C4-2B (cell line): Measurements from ENCODE around the gene NFS1.
"Not testable (repeated sequence)": the region's sequence is repeated elsewhere in the genome, so short reads cannot be mapped to it uniquely, and the experiment has no call there.

Experiments used
- H3K27ac ChIP-seq: fragments of 450-650 bp; 2 replicates; pipeline ENCODE4 v1.5.1; 2017
- CTCF ChIP-seq: fragments of 450-650 bp; conservative IDR thresholded peaks from 2 replicates; pipeline ENCODE4 v1.5.1; 2017; ENCODE audit warnings: mild to moderate bottlenecking
- ZFX ChIP-seq: fragments of 450-650 bp; IDR thresholded peaks from 2 replicates; pipeline ENCODE4 v1.6.1; 2017

Gene NFS1

GRCh38 chr20:35690265-35690664 lies 8.9 kb downstream of the NFS1 start:
- H3K27ac ChIP-seq = no peak overlapping the region
- no peak for TF ChIP-seq ZFX
- no peak for TF ChIP-seq CTCF

GRCh38 chr20:35686872-35687271 lies 12.3 kb downstream of the NFS1 start:
- H3K27ac ChIP-seq = not testable (repeated sequence)
- TF ChIP-seq CTCF = peak; percentile 52

GRCh38 chr20:35685368-35685767 lies 13.8 kb downstream of the NFS1 start:
- not testable (repeated sequence) for H3K27ac ChIP-seq

- no peak for TF ChIP-seq CTCF
- TF ChIP-seq ZFX = no peak
- H3K27ac ChIP-seq = no peak overlapping the region
Measured at GRCh38 chr20:35681960-35682359, 17.2 kb downstream of the NFS1 start.

- no peak overlapping the region for H3K27ac ChIP-seq
- TF ChIP-seq ZFX (no peak), CTCF (no peak)
Measured at GRCh38 chr20:35680452-35681183, 18.5 kb downstream of the NFS1 start.

- TF ChIP-seq ZFX = no peak
- no peak for TF ChIP-seq CTCF
- H3K27ac ChIP-seq = no peak overlapping the region
Measured at GRCh38 chr20:35674921-35675320, 24.2 kb downstream of the NFS1 start.

GRCh38 chr20:35673884-35674283 lies 25.3 kb downstream of the NFS1 start:
- TF ChIP-seq CTCF = no peak
- TF ChIP-seq ZFX = no peak
- H3K27ac ChIP-seq = no peak overlapping the region

GRCh38 chr20:35669681-35670080 lies 29.5 kb downstream of the NFS1 start:
- H3K27ac ChIP-seq = no peak overlapping the region
- no peak for TF ChIP-seq CTCF
- no peak for TF ChIP-seq ZFX
